Ovary (tissue), 3 donors: ENCODE measurements around the gene DGKI.

Experiments used
- POLR2A ChIP-seq: fragments of 450-650 bp; IDR thresholded peaks from one replicate; pipeline ENCODE4 v1.6.1; 2017; ENCODE audit warnings: antibody characterized with exemption, mild to moderate bottlenecking, moderate library complexity
- TF ChIP-seq, protein P1 (sequence below), 3 donors: fragments of 450-650 bp in 2 of 3; fragments of 200-600 bp in 1 of 3; IDR thresholded peaks; one replicate each; pipeline versions ENCODE4 v1.5.1 to v1.8.0; 2016 to 2022; ENCODE audit warnings: antibody characterized with exemption in 3 of 3, mild to moderate bottlenecking in 1 of 3
- donor health status: DM: no; HTN: no; CAD: no.

DNA sequence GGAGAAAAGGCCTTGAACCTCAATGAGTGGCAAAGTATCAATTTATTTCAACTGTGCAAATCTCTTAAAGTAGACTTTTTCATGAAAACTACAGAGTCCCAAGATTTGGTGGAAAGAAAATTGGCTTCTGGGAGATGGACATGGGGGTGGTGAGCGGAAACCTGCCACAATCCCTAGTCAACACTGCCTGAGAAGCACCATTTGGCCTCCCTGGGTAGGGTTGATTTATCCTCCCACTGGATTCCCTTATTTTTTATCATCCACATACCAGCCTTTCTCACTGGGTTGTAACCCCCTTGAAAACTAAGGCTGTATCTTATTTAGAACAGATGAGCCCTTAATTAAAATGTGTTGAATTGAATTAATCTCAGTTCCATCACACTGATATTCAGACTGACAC is 401.5 kb downstream of the DGKI start:
- TF ChIP-seq, protein P1, sequence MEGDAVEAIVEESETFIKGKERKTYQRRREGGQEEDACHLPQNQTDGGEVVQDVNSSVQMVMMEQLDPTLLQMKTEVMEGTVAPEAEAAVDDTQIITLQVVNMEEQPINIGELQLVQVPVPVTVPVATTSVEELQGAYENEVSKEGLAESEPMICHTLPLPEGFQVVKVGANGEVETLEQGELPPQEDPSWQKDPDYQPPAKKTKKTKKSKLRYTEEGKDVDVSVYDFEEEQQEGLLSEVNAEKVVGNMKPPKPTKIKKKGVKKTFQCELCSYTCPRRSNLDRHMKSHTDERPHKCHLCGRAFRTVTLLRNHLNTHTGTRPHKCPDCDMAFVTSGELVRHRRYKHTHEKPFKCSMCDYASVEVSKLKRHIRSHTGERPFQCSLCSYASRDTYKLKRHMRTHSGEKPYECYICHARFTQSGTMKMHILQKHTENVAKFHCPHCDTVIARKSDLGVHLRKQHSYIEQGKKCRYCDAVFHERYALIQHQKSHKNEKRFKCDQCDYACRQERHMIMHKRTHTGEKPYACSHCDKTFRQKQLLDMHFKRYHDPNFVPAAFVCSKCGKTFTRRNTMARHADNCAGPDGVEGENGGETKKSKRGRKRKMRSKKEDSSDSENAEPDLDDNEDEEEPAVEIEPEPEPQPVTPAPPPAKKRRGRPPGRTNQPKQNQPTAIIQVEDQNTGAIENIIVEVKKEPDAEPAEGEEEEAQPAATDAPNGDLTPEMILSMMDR (IDR thresholded peaks at IDR 0.05), result no peak
- no peak for TF ChIP-seq POLR2A
